Mesothelial cell of epicardium (in vitro differentiated cells): ENCODE results near the gene SLC27A5. TPM values are rescaled to one million over a fixed set of nuclear protein-coding genes. Genes with fewer than 3 reads are reported as not detected.
"Not testable (repeated sequence)": the region's sequence is repeated elsewhere in the genome, so short reads cannot be mapped to it uniquely, and the experiment has no call there.

ENCODE experiments used
- DNase-seq, 2 experiments: peaks; one replicate each; pipeline ENCODE4 v3.0.0; 2021; ENCODE audit warnings: low spot score in 2 of 2; ENCODE audit not compliant: unreplicated experiment in 2 of 2
- H3K27ac Mint-ChIP-seq: 2 replicates; pipeline ENCODE4 v1.8.0; 2021; ENCODE audit warnings: mixed read lengths
- H3K27me3 Mint-ChIP-seq: 2 replicates; pipeline ENCODE4 v1.8.0; 2021; ENCODE audit warnings: low read depth, mixed read lengths
- H3K36me3 Mint-ChIP-seq: 2 replicates; pipeline ENCODE4 v1.8.0; 2021; ENCODE audit warnings: mixed read lengths
- H3K4me1 Mint-ChIP-seq: 2 replicates; pipeline ENCODE4 v1.8.0; 2021; ENCODE audit warnings: mixed read lengths
- H3K4me3 Mint-ChIP-seq: 2 replicates; pipeline ENCODE4 v1.8.0; 2021; ENCODE audit warnings: mild to moderate bottlenecking, moderate library complexity, mixed read lengths
- H3K9me3 Mint-ChIP-seq: 2 replicates; pipeline ENCODE4 v1.8.0; 2021; ENCODE audit warnings: mixed read lengths
- CTCF ChIP-seq: fragments of 200-600 bp; sonication (generic); IDR thresholded peaks from one replicate; pipeline ENCODE4 v1.5.0; 2021; ENCODE audit warnings: antibody characterized with exemption; ENCODE audit not compliant: unreplicated experiment
- total RNA-seq: library from RNA; stranded (reverse); gene quantifications from 3 replicates; pipeline ENCODE4 v1.2.1, GENCODE V29; 2021

Gene SLC27A5
- total RNA-seq, 1 donor from 2014 or later: 14.2 TPM

DNA sequence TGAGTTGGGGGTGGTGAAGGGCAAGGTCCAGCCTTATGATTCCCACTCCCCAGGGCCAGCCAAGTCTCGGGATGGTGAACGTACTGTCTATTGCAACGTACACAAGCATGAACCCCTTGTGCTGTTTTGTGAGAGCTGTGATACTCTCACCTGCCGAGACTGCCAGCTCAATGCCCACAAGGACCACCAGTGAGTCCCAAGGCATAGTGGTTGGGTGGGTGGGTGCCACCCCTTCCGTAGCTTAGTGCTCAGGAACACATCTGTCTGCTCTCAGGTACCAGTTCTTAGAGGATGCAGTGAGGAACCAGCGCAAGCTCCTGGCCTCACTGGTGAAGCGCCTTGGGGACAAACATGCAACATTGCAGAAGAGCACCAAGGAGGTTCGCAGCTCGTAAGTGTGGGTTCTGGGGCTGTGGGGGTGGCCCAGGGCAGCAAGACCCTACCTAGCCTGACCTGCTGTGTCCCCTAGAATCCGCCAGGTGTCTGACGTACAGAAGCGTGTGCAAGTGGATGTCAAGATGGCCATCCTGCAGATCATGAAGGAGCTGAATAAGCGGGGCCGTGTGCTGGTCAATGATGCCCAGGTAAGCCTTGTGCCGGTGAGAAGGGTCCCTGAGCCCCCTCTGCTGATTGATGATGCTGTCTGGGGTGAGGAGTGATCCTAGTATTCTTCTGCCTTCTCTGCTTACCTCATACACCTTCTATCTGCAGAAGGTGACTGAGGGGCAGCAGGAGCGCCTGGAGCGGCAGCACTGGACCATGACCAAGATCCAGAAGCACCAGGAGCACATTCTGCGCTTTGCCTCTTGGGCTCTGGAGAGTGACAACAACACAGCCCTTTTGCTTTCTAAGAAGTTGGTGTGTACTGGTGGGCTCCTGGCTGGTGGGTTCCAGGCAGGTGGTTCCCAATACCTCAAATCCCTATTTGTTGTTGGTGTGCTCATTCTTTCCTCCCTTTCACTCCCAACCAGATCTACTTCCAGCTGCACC, 35.8 kb upstream of the SLC27A5 start:
- Mint-ChIP-seq H3K9me3 (no peaks in the 10 kb centered on the region), H3K4me1 (peaks cover 20% of the 10 kb centered on the region), H3K27me3 (peaks cover 10% of the 10 kb centered on the region), H3K27ac (peak overlapping the region; percentile 25), H3K36me3 (peaks cover 18% of the 10 kb centered on the region), H3K4me3 (no peak overlapping the region)
- no peak for TF ChIP-seq CTCF
- DNase-seq: no peak

- no peak for DNase-seq
- TF ChIP-seq CTCF: no peak
- Mint-ChIP-seq H3K9me3 (no peaks in the 10 kb centered on the region), H3K4me3 (peak overlapping the region; percentile 97), H3K4me1 (peaks cover 20% of the 10 kb centered on the region), H3K36me3 (peaks cover 12% of the 10 kb centered on the region), H3K27me3 (peaks cover 20% of the 10 kb centered on the region), H3K27ac (peak overlapping the region; percentile 95)
Measured at GRCh38 chr19:58546019-58546530, 34.3 kb upstream of the SLC27A5 start.

DNA sequence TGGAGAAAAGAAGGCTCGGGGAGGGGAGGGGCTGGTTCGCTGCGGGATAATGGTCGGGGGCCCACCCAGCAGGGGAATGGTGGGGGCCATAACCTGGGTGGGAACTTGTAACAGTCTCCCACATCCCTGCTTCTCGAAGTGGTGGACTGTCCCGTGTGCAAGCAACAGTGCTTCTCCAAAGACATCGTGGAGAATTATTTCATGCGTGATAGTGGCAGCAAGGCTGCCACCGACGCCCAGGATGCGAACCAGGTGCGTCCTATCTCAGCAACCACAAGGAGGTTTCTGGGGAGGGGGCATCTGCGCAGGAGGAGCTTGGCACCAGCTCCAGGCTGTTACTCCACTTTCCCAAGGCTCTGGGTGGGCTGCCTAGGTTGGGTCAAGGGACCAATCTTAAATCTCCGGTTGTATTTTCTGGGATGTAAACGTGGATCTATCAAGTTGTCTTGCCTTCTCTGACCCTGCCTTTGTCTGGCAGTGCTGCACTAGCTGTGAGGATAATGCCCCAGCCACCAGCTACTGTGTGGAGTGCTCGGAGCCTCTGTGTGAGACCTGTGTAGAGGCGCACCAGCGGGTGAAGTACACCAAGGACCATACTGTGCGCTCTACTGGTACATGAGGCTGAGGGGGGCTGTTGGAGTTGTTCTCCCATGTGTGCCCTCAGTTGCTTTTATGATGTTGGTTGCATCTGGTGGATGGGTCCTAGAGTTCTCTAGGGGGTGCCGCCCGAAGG, 33.7 kb upstream of the SLC27A5 start:
- Mint-ChIP-seq H3K27ac (peak overlapping the region; percentile 95), H3K36me3 (peaks cover 10% of the 10 kb centered on the region), H3K4me1 (peaks cover 20% of the 10 kb centered on the region), H3K4me3 (peak overlapping the region; percentile 97), H3K9me3 (no peaks in the 10 kb centered on the region), H3K27me3 (peaks cover 22% of the 10 kb centered on the region)
- DNase-seq: no peak
- TF ChIP-seq CTCF: no peak

GRCh38 chr19:58544591-58545285, 32.9 kb upstream of the SLC27A5 start:
- Mint-ChIP-seq H3K27ac (peak overlapping the region; percentile 98), H3K9me3 (no peaks in the 10 kb centered on the region), H3K27me3 (peaks cover 24% of the 10 kb centered on the region), H3K36me3 (peaks cover 8% of the 10 kb centered on the region), H3K4me3 (peak overlapping the region; percentile 97), H3K4me1 (peaks cover 20% of the 10 kb centered on the region)
- TF ChIP-seq CTCF: no peak
- peak; percentile 74 to 88 for DNase-seq

- peak within 1 kb of the TSS; percentile 98 for H3K27ac Mint-ChIP-seq
- no peaks in the 10 kb centered on the region for H3K9me3 Mint-ChIP-seq
- peaks cover 31% of the 10 kb centered on the region for H3K27me3 Mint-ChIP-seq
- peak within 1 kb of the TSS; percentile 97 for H3K4me3 Mint-ChIP-seq
- H3K4me1 Mint-ChIP-seq: peaks cover 20% of the 10 kb centered on the region
- DNase-seq: peak; percentile 100
- no peak for TF ChIP-seq CTCF
- peaks cover 5% of the 10 kb centered on the region for H3K36me3 Mint-ChIP-seq
Measured at GRCh38 chr19:58543826-58544590, 32.2 kb upstream of the SLC27A5 start, which contains the start of gene TRIM28. TSS of gene TRIM28 (plus strand) at chr19:58544064. CDS start at chr19:58544758, 694 bp downstream.

- not testable (repeated sequence) for H3K9me3 Mint-ChIP-seq, H3K36me3 Mint-ChIP-seq, DNase-seq, H3K4me3 Mint-ChIP-seq
- H3K27ac Mint-ChIP-seq: peak overlapping the region; percentile 97
- H3K27me3 Mint-ChIP-seq: peaks cover 33% of the 10 kb centered on the region
- peaks cover 25% of the 10 kb centered on the region for H3K4me1 Mint-ChIP-seq
Measured at GRCh38 chr19:58542641-58543372, 31.0 kb upstream of the SLC27A5 start.

DNA sequence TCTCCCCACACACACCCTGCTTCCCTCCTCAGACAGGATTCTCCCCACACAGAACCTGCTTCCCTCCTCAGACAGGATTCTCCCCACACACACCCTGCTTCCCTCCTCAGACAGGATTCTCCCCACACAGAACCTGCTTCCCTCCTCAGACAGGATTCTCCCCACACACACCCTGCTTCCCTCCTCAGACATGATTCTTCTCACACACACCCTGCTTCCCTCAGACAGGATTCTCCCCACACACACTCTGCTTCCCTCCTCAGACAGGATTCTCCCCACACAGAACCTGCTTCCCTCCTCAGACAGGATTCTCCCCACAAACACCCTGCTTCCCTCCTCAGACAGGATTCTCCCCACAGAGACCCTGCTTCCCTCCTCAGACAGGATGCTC, 27.4 kb upstream of the SLC27A5 start:
- not testable (repeated sequence) for H3K36me3 Mint-ChIP-seq, H3K9me3 Mint-ChIP-seq, H3K27ac Mint-ChIP-seq, DNase-seq
- peak overlapping the region; percentile 69 for H3K4me3 Mint-ChIP-seq
- H3K27me3 Mint-ChIP-seq: peaks cover 33% of the 10 kb centered on the region
- peaks cover 11% of the 10 kb centered on the region for H3K4me1 Mint-ChIP-seq
